Sciatic nerve (tissue), 2 donors: ENCODE data around the gene CDKN3. TPM values are rescaled to one million over a fixed set of nuclear protein-coding genes. Genes with fewer than 3 reads are reported as not detected.
A peak's percentile ranks its signal among the peaks of the same experiment; 100 is the strongest.

ENCODE experiments used
- ATAC-seq: fragments of 200-7000 bp; cut with Tn5 transposase; one replicate; pipeline ENCODE4 v1.9.1; 2020; ENCODE audit warnings: mild to moderate bottlenecking, moderate library complexity
- DNase-seq: peaks from one replicate; pipeline ENCODE4 v3.0.0-alpha.2; 2020; ENCODE audit warnings: low spot score
- intact Hi-C: fragments of 100-400 bp; cut with DNase I; formaldehyde crosslinking; loops from one replicate; pipeline ENCODE4 v1.14.2; 2022
- total RNA-seq: library from RNA; stranded (reverse); fragmentation: NEBNext Ultra II Directional; extraction: Animal tissue kit (Norgen Biotek cat#: 25700); gene quantifications from one replicate; pipeline ENCODE4 v1.2.1, GENCODE V29; 2021
- donor health status: DM: no; HTN: no; CAD: no.
- donor health status: DM: no; HTN: no; CAD: no.

CDKN3 gene
- 4.1 TPM for total RNA-seq

GRCh38 chr14:54396493-54397335 is at the start of gene CDKN3:
CDKN3 (plus strand) TSS chr14:54397007; CDS start chr14:54397069, 62 bp downstream.
- DNase-seq (peak; percentile 98), ATAC-seq (peak; percentile 100)
- intact Hi-C loops, result no loop called here

DNA sequence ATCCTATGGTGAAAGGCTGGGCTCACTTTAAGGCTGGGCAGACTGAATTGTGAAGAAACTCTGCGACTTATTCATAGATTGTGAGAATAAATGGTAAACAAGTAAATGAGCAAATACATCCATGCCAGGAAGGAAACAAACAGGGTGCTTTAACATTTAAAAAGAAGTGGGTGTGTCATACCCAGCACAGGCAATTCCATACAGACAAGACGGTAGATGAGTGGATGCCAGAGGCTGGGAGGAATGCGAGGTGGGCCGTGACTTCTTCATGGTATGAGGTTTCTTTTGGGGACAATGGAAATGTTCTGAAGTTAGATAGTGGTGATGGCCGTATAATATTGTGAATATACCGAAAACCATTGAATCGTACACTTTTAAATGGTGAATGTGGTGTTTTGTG is 49.8 kb upstream of the CDKN3 start:
- ATAC-seq, result no peak
- intact Hi-C loops, result loop anchor here (10.0 kb wide), 1 partner anchor 812 kb away; no protein-coding TSS in a partner anchor
- DNase-seq, result no peak

DNA sequence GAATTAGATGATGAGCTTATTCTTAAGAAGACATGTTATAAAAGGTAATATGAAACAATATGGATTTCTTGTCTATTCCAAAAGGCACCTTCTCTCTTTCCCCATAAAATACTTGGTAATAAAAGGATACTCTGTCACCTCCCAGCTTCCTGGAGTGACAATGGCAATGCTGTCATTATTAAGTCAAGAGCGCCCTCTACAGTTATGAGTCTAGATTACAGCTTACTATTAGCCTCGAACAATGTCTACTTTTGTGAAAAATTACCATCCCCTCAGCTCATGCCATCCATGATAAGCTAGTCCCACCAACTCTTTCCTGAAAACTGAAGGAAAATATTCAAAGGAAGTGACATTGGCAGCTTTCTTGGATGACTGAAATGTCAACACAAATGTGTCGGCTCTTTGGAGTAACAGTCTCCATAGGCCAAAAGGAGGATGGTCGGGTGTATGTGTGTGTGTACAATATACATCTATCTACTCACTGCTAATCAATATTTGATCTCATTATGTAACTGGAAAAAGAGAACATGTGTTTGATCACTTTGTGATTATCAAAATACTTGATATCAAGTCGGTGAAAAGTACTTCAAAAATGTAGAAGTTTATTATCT is 48.7 kb upstream of the CDKN3 start:
- no peak for DNase-seq
- peak; percentile 42 for ATAC-seq
- intact Hi-C loops, result loop anchor here (10.0 kb wide), 1 partner anchor 813 kb away; no protein-coding TSS in a partner anchor

DNA sequence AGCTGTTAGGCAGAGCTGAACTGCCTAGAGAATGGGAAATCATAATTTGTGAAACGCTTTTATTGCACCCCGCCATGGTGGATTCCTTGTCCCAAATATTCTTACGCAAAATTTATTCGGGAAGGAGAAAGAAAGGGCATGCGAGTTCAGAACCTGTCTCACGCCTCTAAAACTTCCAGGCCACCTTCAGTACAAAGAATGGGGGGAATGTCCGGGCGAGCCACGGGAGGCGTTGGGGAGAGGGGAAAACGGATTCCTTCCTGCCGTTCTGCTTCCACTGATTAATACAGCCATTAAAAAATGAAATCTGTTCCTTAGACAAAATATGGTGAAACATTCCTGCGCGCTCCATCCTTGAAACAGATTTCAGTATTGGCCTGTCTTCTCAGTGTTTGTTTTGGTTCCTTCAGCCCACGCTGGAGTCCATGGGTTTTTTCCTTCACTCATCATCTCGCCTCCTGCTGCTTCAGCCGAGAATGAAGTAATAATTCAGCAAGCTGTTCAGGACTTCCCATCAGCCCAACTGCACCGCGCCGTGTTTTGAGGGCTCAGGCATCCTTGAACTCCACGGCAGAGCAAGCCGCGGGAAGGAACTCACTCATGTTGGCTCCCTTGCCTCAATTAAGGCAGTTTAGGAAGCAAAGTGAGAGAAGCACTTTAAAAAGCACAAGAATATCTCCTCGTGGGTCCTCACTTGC is 47.7 kb upstream of the CDKN3 start:
- DNase-seq (no peak), ATAC-seq (peak; percentile 74)
- intact Hi-C loops, result loop anchor here (10.0 kb wide), 1 partner anchor 814 kb away; no protein-coding TSS in a partner anchor

GRCh38 chr14:54349713-54350112 is 47.1 kb upstream of the CDKN3 start:
- no peak for DNase-seq
- no peak for ATAC-seq
- intact Hi-C loops, result loop anchor here (10.0 kb wide), 1 partner anchor 815 kb away; no protein-coding TSS in a partner anchor

DNA sequence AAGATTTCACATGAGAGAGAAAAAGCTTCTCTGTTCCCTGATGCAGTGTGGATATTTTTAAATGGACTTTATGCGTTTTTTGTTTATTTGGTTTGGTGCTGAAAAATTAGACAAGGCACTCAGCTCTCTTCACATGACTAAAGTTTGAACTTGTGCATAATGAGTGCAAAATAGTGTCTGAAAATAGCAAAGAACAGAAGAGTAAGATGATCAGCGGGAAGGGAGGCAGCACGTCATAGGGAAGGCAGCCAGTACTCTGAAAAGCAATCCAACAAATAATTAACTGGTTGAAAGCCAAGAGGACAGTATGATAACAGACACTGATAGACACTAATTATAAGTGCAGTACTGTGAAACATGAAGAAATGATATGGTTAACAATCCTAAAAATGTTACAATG is 46.6 kb upstream of the CDKN3 start:
- DNase-seq, result no peak
- ATAC-seq, result peak; percentile 77
- intact Hi-C loops, result no loop called here

DNA sequence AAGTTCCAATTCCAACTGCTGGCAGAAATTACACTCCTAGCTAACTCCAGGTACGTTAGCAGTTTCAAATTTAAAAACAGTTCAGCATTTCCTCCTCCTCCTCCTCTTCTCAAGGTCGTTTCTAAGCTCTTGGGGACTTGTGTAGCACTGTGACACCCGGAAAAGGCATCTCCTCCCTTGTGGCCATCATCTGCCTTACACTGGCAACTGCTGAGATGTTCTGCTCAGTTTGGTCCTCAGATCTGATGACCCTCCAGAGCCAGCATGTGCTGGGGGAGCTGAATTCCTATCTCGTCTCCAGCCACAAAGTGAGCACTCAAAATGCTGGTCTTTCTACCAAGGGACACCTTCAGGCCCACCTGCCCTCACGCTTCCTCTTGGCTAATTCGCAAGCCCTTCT is 43.5 kb upstream of the CDKN3 start:
- ATAC-seq, result no peak
- intact Hi-C loops, result no loop called here
- DNase-seq, result no peak

DNA sequence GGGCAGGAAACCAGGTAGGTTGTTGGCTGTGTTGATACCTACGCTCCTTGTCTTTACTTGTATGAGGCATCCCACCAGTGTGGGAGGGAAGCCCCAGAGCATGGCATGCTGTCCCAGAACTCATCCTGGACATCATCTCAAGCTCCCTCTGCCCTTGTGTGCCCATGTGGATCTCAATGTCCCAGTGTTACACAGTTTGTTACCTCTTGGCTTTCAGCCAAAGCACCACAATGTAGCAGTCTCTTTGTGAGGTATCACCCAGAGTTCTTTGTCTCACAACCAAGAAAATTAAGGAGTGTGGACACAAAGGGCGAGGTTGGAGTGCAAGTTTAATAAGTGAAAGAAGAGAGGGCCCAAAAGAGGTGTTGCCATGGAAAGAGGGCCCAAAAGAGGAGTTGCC is 43.1 kb upstream of the CDKN3 start:
- ATAC-seq, result no peak
- intact Hi-C loops, result no loop called here
- DNase-seq, result no peak

DNA sequence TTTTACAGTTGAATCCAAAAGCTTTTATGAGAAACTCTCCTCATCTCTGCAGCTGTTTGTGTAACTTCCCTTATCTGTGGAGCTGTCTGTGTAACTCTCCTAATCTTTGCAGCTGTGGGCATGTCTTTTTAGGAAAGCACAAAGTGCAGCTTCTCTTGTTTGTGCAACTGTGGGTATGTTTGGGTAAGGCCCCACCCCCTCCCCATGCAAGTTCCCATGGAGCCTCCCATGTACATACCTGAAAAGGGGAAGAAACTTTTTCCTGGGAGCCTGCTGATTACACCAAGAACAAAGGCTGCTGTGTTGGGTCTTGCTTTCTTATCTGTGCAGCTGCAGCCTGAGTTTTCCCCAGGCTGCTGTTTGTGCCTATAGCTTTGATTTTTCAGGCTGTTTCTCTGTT is 42.7 kb upstream of the CDKN3 start:
- no peak for DNase-seq
- intact Hi-C loops, result no loop called here
- no peak for ATAC-seq

GRCh38 chr14:54354968-54355641 is 41.7 kb upstream of the CDKN3 start:
- DNase-seq, result no peak
- intact Hi-C loops, result no loop called here
- ATAC-seq, result no peak

- intact Hi-C loops, result no loop called here
- ATAC-seq (no peak), DNase-seq (no peak)
These were observed 41.1 kb upstream of the CDKN3 start for GRCh38 chr14:54355698-54356097.

- no peak for ATAC-seq
- intact Hi-C loops, result no loop called here
These were observed 40.6 kb upstream of the CDKN3 start for GRCh38 chr14:54356172-54356571.

DNA sequence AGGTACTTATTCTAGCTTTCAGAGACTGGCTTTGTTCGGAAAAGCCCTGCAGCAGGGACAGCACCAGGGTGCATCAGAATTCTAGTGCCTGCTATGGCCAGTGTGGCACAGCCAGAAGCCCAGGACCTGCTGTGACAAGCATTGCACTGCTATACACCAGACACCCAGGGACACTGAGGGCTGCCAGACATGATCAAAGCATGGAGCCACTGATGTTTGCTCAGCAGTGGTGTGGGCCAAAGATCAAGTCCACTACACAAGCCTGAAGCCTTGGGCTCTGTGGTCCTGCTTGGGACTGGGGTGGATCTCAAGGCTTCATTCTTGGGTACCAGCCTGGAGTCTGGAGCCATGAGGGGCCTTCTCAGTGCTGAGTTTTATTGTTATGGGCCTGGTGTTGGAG is 36.1 kb upstream of the CDKN3 start:
- DNase-seq (no peak), ATAC-seq (no peak)
- intact Hi-C loops, result no loop called here

More at GRCh38 chr14:54356172-54356571, 40.6 kb upstream of the CDKN3 start:
- no peak for DNase-seq

- ATAC-seq, result no peak
- DNase-seq, result no peak
- intact Hi-C loops, result no loop called here
These were observed 34.7 kb upstream of the CDKN3 start for GRCh38 chr14:54362089-54362504.

- intact Hi-C loops, result no loop called here
- DNase-seq (no peak), ATAC-seq (no peak)
These were observed 33.9 kb upstream of the CDKN3 start for GRCh38 chr14:54362759-54363437.

GRCh38 chr14:54364555-54365415 is 32.0 kb upstream of the CDKN3 start:
- no peak for DNase-seq
- peak; percentile 70 for ATAC-seq
- intact Hi-C loops, result no loop called here
